MM.1S (cell line): ENCODE measurements around the gene GMIP.

ENCODE experiments used
- EZH2 ChIP-seq: fragments of 300-600 bp; sonication (generic); optimal IDR thresholded peaks from 2 replicates; pipeline ENCODE3; 2017; ENCODE audit warnings: low read depth, mild to moderate bottlenecking, antibody characterized with exemption, low read length, mixed read lengths
- TF ChIP-seq, protein P1 (sequence below): fragments of 300-600 bp; sonication (generic); IDR thresholded peaks from 2 replicates; pipeline ENCODE4 v1.5.1; 2016; ENCODE audit warnings: antibody characterized with exemption, low read length, mixed read lengths

- TF ChIP-seq, protein P1, sequence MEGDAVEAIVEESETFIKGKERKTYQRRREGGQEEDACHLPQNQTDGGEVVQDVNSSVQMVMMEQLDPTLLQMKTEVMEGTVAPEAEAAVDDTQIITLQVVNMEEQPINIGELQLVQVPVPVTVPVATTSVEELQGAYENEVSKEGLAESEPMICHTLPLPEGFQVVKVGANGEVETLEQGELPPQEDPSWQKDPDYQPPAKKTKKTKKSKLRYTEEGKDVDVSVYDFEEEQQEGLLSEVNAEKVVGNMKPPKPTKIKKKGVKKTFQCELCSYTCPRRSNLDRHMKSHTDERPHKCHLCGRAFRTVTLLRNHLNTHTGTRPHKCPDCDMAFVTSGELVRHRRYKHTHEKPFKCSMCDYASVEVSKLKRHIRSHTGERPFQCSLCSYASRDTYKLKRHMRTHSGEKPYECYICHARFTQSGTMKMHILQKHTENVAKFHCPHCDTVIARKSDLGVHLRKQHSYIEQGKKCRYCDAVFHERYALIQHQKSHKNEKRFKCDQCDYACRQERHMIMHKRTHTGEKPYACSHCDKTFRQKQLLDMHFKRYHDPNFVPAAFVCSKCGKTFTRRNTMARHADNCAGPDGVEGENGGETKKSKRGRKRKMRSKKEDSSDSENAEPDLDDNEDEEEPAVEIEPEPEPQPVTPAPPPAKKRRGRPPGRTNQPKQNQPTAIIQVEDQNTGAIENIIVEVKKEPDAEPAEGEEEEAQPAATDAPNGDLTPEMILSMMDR, result no peak
- TF ChIP-seq EZH2, result no peak
Observed at GRCh38 chr19:19588546-19588945, 54.9 kb downstream of the GMIP start.
